ENCODE measurements around the gene MT1M. TPM values are rescaled to one million over a fixed set of nuclear protein-coding genes. Genes with fewer than 3 reads are reported as not detected.

MT1M gene
- total and polyA plus RNA-seq, 10 of the 15 experiments (the other 5 are each of a cell fraction or from before 2014, with no cell fraction given): not detected

DNA sequence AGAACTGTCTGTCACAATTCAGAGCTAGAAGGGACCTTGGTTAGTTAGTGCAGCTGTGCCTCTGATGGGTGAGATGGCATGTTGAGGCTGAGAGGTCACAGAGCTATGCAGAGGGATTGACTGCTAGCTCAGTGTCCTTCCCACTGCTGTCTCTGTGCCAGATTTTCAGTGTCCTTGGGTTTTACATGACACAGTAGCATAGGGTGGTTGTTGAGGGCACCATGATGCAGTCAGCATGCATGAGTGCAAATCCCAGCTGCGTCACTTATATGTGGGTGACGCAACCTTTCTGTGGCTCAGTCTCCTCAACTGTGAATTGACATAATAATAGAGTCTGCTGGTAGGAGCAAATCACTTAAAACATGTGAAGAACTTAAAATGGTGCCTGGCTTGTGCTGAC lies 8.7 kb downstream of the MT1M start (continued):
- TF ChIP-seq, protein P1, sequence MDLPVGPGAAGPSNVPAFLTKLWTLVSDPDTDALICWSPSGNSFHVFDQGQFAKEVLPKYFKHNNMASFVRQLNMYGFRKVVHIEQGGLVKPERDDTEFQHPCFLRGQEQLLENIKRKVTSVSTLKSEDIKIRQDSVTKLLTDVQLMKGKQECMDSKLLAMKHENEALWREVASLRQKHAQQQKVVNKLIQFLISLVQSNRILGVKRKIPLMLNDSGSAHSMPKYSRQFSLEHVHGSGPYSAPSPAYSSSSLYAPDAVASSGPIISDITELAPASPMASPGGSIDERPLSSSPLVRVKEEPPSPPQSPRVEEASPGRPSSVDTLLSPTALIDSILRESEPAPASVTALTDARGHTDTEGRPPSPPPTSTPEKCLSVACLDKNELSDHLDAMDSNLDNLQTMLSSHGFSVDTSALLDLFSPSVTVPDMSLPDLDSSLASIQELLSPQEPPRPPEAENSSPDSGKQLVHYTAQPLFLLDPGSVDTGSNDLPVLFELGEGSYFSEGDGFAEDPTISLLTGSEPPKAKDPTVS (IDR thresholded peaks at IDR 0.05; ENCODE audit: low read depth, low read length): no peak
- TF ChIP-seq, protein P2, sequence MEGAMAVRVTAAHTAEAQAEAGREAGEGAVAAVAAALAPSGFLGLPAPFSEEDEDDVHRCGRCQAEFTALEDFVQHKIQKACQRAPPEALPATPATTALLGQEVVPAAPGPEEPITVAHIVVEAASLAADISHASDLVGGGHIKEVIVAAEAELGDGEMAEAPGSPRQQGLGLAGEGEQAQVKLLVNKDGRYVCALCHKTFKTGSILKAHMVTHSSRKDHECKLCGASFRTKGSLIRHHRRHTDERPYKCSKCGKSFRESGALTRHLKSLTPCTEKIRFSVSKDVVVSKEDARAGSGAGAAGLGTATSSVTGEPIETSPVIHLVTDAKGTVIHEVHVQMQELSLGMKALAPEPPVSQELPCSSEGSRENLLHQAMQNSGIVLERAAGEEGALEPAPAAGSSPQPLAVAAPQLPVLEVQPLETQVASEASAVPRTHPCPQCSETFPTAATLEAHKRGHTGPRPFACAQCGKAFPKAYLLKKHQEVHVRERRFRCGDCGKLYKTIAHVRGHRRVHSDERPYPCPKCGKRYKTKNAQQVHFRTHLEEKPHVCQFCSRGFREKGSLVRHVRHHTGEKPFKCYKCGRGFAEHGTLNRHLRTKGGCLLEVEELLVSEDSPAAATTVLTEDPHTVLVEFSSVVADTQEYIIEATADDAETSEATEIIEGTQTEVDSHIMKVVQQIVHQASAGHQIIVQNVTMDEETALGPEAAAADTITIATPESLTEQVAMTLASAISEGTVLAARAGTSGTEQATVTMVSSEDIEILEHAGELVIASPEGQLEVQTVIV (IDR thresholded peaks at IDR 0.05; ENCODE audit: borderline replicate concordance, partially characterized antibody): no peak
- TF ChIP-seq, protein P3, sequence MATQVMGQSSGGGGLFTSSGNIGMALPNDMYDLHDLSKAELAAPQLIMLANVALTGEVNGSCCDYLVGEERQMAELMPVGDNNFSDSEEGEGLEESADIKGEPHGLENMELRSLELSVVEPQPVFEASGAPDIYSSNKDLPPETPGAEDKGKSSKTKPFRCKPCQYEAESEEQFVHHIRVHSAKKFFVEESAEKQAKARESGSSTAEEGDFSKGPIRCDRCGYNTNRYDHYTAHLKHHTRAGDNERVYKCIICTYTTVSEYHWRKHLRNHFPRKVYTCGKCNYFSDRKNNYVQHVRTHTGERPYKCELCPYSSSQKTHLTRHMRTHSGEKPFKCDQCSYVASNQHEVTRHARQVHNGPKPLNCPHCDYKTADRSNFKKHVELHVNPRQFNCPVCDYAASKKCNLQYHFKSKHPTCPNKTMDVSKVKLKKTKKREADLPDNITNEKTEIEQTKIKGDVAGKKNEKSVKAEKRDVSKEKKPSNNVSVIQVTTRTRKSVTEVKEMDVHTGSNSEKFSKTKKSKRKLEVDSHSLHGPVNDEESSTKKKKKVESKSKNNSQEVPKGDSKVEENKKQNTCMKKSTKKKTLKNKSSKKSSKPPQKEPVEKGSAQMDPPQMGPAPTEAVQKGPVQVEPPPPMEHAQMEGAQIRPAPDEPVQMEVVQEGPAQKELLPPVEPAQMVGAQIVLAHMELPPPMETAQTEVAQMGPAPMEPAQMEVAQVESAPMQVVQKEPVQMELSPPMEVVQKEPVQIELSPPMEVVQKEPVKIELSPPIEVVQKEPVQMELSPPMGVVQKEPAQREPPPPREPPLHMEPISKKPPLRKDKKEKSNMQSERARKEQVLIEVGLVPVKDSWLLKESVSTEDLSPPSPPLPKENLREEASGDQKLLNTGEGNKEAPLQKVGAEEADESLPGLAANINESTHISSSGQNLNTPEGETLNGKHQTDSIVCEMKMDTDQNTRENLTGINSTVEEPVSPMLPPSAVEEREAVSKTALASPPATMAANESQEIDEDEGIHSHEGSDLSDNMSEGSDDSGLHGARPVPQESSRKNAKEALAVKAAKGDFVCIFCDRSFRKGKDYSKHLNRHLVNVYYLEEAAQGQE (IDR thresholded peaks at IDR 0.05; ENCODE audit: low read depth, low read length): no peak
- no peak for TF ChIP-seq CBFB (IDR thresholded peaks at IDR 0.05; ENCODE audit: low read depth)
